Caco-2 (cell line): ENCODE measurements around the gene TRIO. TPM values are rescaled to one million over a fixed set of nuclear protein-coding genes. Genes with fewer than 3 reads are reported as not detected.

Experiments
- BruUV-seq: library from RNA; stranded (reverse); fragments of 400-500 nt; replicated peaks from 2 replicates; lab custom pipeline; 2021; lab: Mats Ljungman, UMichigan
- CTCF ChIA-PET: fragments of 300-600 bp; sonication (Branson Sonifier 250); formaldehyde crosslinking; loops from one replicate; lab custom pipeline; 2022; ENCODE audit warnings: antibody characterized with exemption; lab: Charles Lee
- POLR2A ChIA-PET: fragments of 300-600 bp; sonication (Branson Sonifier 250); formaldehyde crosslinking; loops from one replicate; lab custom pipeline; 2022; ENCODE audit warnings: antibody characterized with exemption; lab: Charles Lee
- DNase-seq, 2 experiments: peaks; one replicate each; pipeline versions ENCODE4 v3.0.0 to v3.0.0-alpha.2; 2020 to 2022
- H3K27me3 ChIP-seq: replicated peaks from 2 replicates; pipeline ENCODE4 v1.6.0; 2011; ENCODE audit warnings: low read length; ENCODE audit not compliant: control insufficient read depth, insufficient read depth
- H3K36me3 ChIP-seq: 2 replicates; pipeline ENCODE4 v1.5.1; 2011; ENCODE audit warnings: low read length; ENCODE audit not compliant: control insufficient read depth, insufficient read depth
- H3K4me1 ChIP-seq: fragments of 250-450 bp; sonication (Bioruptor Pico); 2 replicates; pipeline ENCODE4 v1.5.1; 2020; ENCODE audit warnings: mild to moderate bottlenecking
- H3K4me3 ChIP-seq: 2 replicates; pipeline ENCODE4 v1.5.1; 2011; ENCODE audit warnings: low read depth, mild to moderate bottlenecking, control low read depth, low read length
- H3K9me3 ChIP-seq: fragments of 250-450 bp; sonication (Bioruptor Pico); 2 replicates; pipeline ENCODE4 v1.5.1; 2020; ENCODE audit warnings: mild to moderate bottlenecking, moderate library complexity
- H3K27ac Mint-ChIP-seq: one replicate; pipeline ENCODE4 v1.8.0; 2022; ENCODE audit warnings: mixed read lengths; ENCODE audit not compliant: unreplicated experiment
- H3K27me3 Mint-ChIP-seq: one replicate; pipeline ENCODE4 v1.8.0; 2022; ENCODE audit warnings: mixed read lengths; ENCODE audit not compliant: insufficient read depth, unreplicated experiment
- H3K36me3 Mint-ChIP-seq: one replicate; pipeline ENCODE4 v1.8.0; 2022; ENCODE audit warnings: mild to moderate bottlenecking, mixed read lengths; ENCODE audit not compliant: insufficient read depth, unreplicated experiment
- H3K4me1 Mint-ChIP-seq: one replicate; pipeline ENCODE4 v1.8.0; 2022; ENCODE audit warnings: low read depth, mixed read lengths; ENCODE audit not compliant: unreplicated experiment
- H3K4me3 Mint-ChIP-seq: one replicate; pipeline ENCODE4 v1.8.0; 2022; ENCODE audit warnings: mild to moderate bottlenecking, moderate library complexity, mixed read lengths; ENCODE audit not compliant: unreplicated experiment
- H3K9me3 Mint-ChIP-seq: one replicate; pipeline ENCODE4 v1.8.0; 2022; ENCODE audit warnings: mixed read lengths; ENCODE audit not compliant: unreplicated experiment
- CTCF ChIP-seq, 2 experiments: fragments of 200-600 bp in 1 of 2; IDR thresholded peaks; 1 replicate in 1 of 2; 2 replicates in 1 of 2; pipeline versions ENCODE4 v1.5.1 to v1.8.0; 2011 to 2022; ENCODE audit warnings: antibody characterized with exemption in 1 of 2, control low read depth in 1 of 2, inconsistent platforms in 1 of 2, low read depth in 1 of 2, low read length in 1 of 2, mild to moderate bottlenecking in 1 of 2, moderate library complexity in 1 of 2; ENCODE audit not compliant: insufficient read depth in 1 of 2, severe bottlenecking in 1 of 2, unreplicated experiment in 1 of 2
- intact Hi-C: fragments of 100-400 bp; cut with micrococcal nuclease; formaldehyde crosslinking; loops from one replicate; pipeline ENCODE4 v1.10.0; 2022; ENCODE audit not compliant: unreplicated experiment
- total RNA-seq: library from RNA; stranded (reverse); gene quantifications from 2 replicates; pipeline ENCODE4 v1.2.3, GENCODE V29; 2022

Gene TRIO
- total RNA-seq, 1 experiment from 2014 or later = 92.0 TPM

- Mint-ChIP-seq H3K9me3 (no peaks in the 10 kb centered on the region), H3K4me3 (no peak overlapping the region), H3K27ac (no peak overlapping the region), H3K4me1 (peaks cover 27% of the 10 kb centered on the region), H3K36me3 (peaks cover 74% of the 10 kb centered on the region), H3K27me3 (no peaks in the 10 kb centered on the region)
- POLR2A ChIA-PET = interaction anchor here (0.6 kb wide), 1 partner anchor 85 kb away, joined by 13 read pairs; no protein-coding TSS in a partner anchor
- peaks cover 5% of the 10 kb centered on the region; the same call in 1 of the 2 replicates for H3K4me1 ChIP-seq
- intact Hi-C loops = no loop called here
- no peaks in the 10 kb centered on the region for H3K27me3 ChIP-seq
- no TSS peak for BruUV-seq
- peaks cover 3% of the 10 kb centered on the region; the same call in 1 of the 2 replicates for H3K36me3 ChIP-seq
- CTCF ChIA-PET = no interaction called here
- no peak overlapping the region for H3K4me3 ChIP-seq
- no peaks in the 10 kb centered on the region for H3K9me3 ChIP-seq
- TF ChIP-seq CTCF (IDR thresholded peaks at IDR 0.05; ENCODE audit: insufficient read depth in 1 of 2, low read depth in 1 of 2, low read length in 1 of 2, severe bottlenecking in 1 of 2, unreplicated experiment in 1 of 2) = no peak
- no peak for DNase-seq
Measured at GRCh38 chr5:14462681-14463080, 319.5 kb downstream of the TRIO start.

GRCh38 chr5:14463629-14464028 lies 320.5 kb downstream of the TRIO start:
- BruUV-seq = no TSS peak
- Mint-ChIP-seq H3K4me1 (peaks cover 18% of the 10 kb centered on the region), H3K9me3 (no peaks in the 10 kb centered on the region), H3K4me3 (no peak overlapping the region), H3K27ac (peak overlapping the region; percentile 58), H3K36me3 (peaks cover 81% of the 10 kb centered on the region), H3K27me3 (no peaks in the 10 kb centered on the region)
- intact Hi-C loops = no loop called here
- H3K4me1 ChIP-seq = peaks cover 4% of the 10 kb centered on the region; the same call in 1 of the 2 replicates
- no peaks in the 10 kb centered on the region for H3K9me3 ChIP-seq
- no peak for TF ChIP-seq CTCF (IDR thresholded peaks at IDR 0.05; ENCODE audit: insufficient read depth in 1 of 2, low read depth in 1 of 2, low read length in 1 of 2, severe bottlenecking in 1 of 2, unreplicated experiment in 1 of 2)
- ChIA-PET CTCF (no interaction called here), POLR2A (no interaction called here)
- H3K36me3 ChIP-seq = peaks cover 3% of the 10 kb centered on the region; the same call in 1 of the 2 replicates
- no peak overlapping the region for H3K4me3 ChIP-seq
- peak in 1 of 2 experiments; percentile 40 for DNase-seq
- H3K27me3 ChIP-seq = no peaks in the 10 kb centered on the region

GRCh38 chr5:14464096-14464495 lies 321.0 kb downstream of the TRIO start:
- no peak overlapping the region for H3K4me3 ChIP-seq
- Mint-ChIP-seq H3K27ac (peak overlapping the region; percentile 58), H3K9me3 (no peaks in the 10 kb centered on the region), H3K4me3 (no peak overlapping the region), H3K27me3 (no peaks in the 10 kb centered on the region), H3K36me3 (peaks cover 82% of the 10 kb centered on the region), H3K4me1 (peaks cover 18% of the 10 kb centered on the region)
- POLR2A ChIA-PET = no interaction called here
- CTCF ChIA-PET = no interaction called here
- peaks cover 3% of the 10 kb centered on the region; the same call in 1 of the 2 replicates for H3K36me3 ChIP-seq
- no peaks in the 10 kb centered on the region for H3K9me3 ChIP-seq
- TF ChIP-seq CTCF (IDR thresholded peaks at IDR 0.05; ENCODE audit: insufficient read depth in 1 of 2, low read depth in 1 of 2, low read length in 1 of 2, severe bottlenecking in 1 of 2, unreplicated experiment in 1 of 2) = no peak
- no peaks in the 10 kb centered on the region for H3K27me3 ChIP-seq
- BruUV-seq = no TSS peak
- intact Hi-C loops = no loop called here
- H3K4me1 ChIP-seq = 0 out of 2 replicates have a peak, but pooled peaks cover 4% of the 10 kb centered on the region
- DNase-seq = no peak
